ENCODE results near the gene PRAME.
"Not testable (repeated sequence)": the region's sequence is repeated elsewhere in the genome, so short reads cannot be mapped to it uniquely, and the experiment has no call there.

PRAME gene

GRCh38 chr22:22520667-22521602 lies 38.1 kb downstream of the PRAME start:
- DNase-seq: no peak

GRCh38 chr22:22520020-22520656 lies 38.9 kb downstream of the PRAME start, which contains the start of gene ZNF280A:
TSS of gene ZNF280A (minus strand) at chr22:22520270. CDS start at chr22:22515630, 4,640 bp downstream.
- no peak for DNase-seq

- DNase-seq: no peak
These were observed 39.5 kb downstream of the PRAME start for GRCh38 chr22:22519591-22519990.

- DNase-seq: no peak
These were observed 42.1 kb downstream of the PRAME start for GRCh38 chr22:22516992-22517391.

GRCh38 chr22:22515890-22516289 lies 43.2 kb downstream of the PRAME start:
- no peak for DNase-seq

- DNase-seq: not testable (repeated sequence)
These were observed 44.6 kb downstream of the PRAME start for GRCh38 chr22:22514431-22514830.

- DNase-seq: no peak
These were observed 45.4 kb downstream of the PRAME start for GRCh38 chr22:22513619-22514018.

GRCh38 chr22:22512951-22513350 lies 46.1 kb downstream of the PRAME start:
- no peak for DNase-seq

- DNase-seq: not testable (repeated sequence)
These were observed 48.2 kb downstream of the PRAME start for GRCh38 chr22:22510833-22511232.

GRCh38 chr22:22509912-22510311 lies 49.2 kb downstream of the PRAME start:
- DNase-seq: not testable (repeated sequence)

- DNase-seq: peak; percentile 70
These were observed 50.5 kb downstream of the PRAME start, which contains the start of gene ZNF280B for GRCh38 chr22:22508274-22509176. TSS of gene ZNF280B (minus strand) at chr22:22508742. CDS start at chr22:22489398, 19,344 bp downstream.

- DNase-seq: no peak
These were observed 51.3 kb downstream of the PRAME start for GRCh38 chr22:22507743-22508273.

- DNase-seq: no peak
These were observed 52.3 kb downstream of the PRAME start for GRCh38 chr22:22506736-22507135.

- no peak for DNase-seq
These were observed 60.8 kb downstream of the PRAME start for GRCh38 chr22:22498267-22498666.

All from midbrain (tissue), 1 donor.